H1 (cell line): ENCODE measurements around the gene SELENOO. TPM values are rescaled to one million over a fixed set of nuclear protein-coding genes. Genes with fewer than 3 reads are reported as not detected.
"Not testable (repeated sequence)": the region's sequence is repeated elsewhere in the genome, so short reads cannot be mapped to it uniquely, and the experiment has no call there.

Experiments
- CTCF ChIA-PET: fragments of 300-600 bp; sonication (Branson Sonifier 250); formaldehyde crosslinking; loops from one replicate; lab custom pipeline; 2021; ENCODE audit not compliant: partially characterized antibody; lab: Charles Lee
- POLR2A ChIA-PET: fragments of 300-600 bp; sonication (Branson Sonifier 250); formaldehyde crosslinking; loops from one replicate; lab custom pipeline; 2021; ENCODE audit warnings: inconsistent platforms; ENCODE audit not compliant: partially characterized antibody; lab: Charles Lee
- DNase-seq, 2 experiments: peaks; one replicate each; pipeline versions ENCODE4 v3.0.0 to v3.0.0-alpha.2; 2010 to 2022; ENCODE audit warnings: low spot score in 2 of 2, low read depth in 1 of 2, mixed read lengths in 1 of 2
- FAIRE-seq: peaks from 2 replicates; lab custom pipeline; 2011; peaks lifted over from hg19 to GRCh38; lab: Jason Lieb, UNC
- H2AFZ ChIP-seq: 2 replicates; pipeline ENCODE4 v1.8.1; 2012; ENCODE audit warnings: low read length, inconsistent platforms
- H2AK5ac ChIP-seq: 2 replicates; pipeline ENCODE4 v1.6.1; 2013; ENCODE audit warnings: low read depth, low read length
- H2BK120ac ChIP-seq: replicated peaks from 2 replicates; pipeline ENCODE3; 2013; ENCODE audit warnings: low read depth, low read length, inconsistent platforms
- H2BK12ac ChIP-seq: 2 replicates; pipeline ENCODE4 v1.6.1; 2013; ENCODE audit warnings: low read depth, low read length
- H2BK15ac ChIP-seq: 2 replicates; pipeline ENCODE4 v1.6.1; 2013; ENCODE audit warnings: low read length
- H2BK20ac ChIP-seq: 2 replicates; pipeline ENCODE4 v1.6.1; 2013; ENCODE audit warnings: low read length
- H2BK5ac ChIP-seq: 2 replicates; pipeline ENCODE4 v1.6.1; 2013; ENCODE audit warnings: low read depth, low read length
- H3K14ac ChIP-seq: 2 replicates; pipeline ENCODE4 v1.6.1; 2013; ENCODE audit warnings: inconsistent platforms; ENCODE audit not compliant: insufficient read length
- H3K18ac ChIP-seq: 2 replicates; pipeline ENCODE4 v1.6.1; 2013; ENCODE audit warnings: low read length; ENCODE audit errors: extremely low read depth
- H3K23ac ChIP-seq: 2 replicates; pipeline ENCODE4 v1.6.1; 2013; ENCODE audit warnings: inconsistent platforms; ENCODE audit not compliant: insufficient read length
- H3K23me2 ChIP-seq: 2 replicates; pipeline ENCODE4 v1.6.1; 2013; ENCODE audit warnings: low read depth, low read length
- H3K27ac ChIP-seq: 2 replicates; pipeline ENCODE4 v1.6.1; 2011; ENCODE audit warnings: low read depth, low read length, inconsistent platforms
- H3K27me3 ChIP-seq, 4 experiments: replicated peaks in 1 of 4; 1 replicate in 1 of 4; 2 replicates in 3 of 4; pipeline versions ENCODE4 v1.6.1 to v1.8.1; 2011 to 2013; ENCODE audit warnings: low read length in 3 of 4, mild to moderate bottlenecking in 3 of 4, inconsistent platforms in 2 of 4, mixed read lengths in 2 of 4, moderate library complexity in 1 of 4; ENCODE audit not compliant: control insufficient read depth in 3 of 4, insufficient read depth in 3 of 4; ENCODE audit errors: extremely low read depth in 1 of 4
- H3K36me3 ChIP-seq, 4 experiments: 2 replicates each; pipeline versions ENCODE4 v1.6.1 to v1.8.1; 2011 to 2013; ENCODE audit warnings: mild to moderate bottlenecking in 4 of 4, low read length in 3 of 4, moderate library complexity in 2 of 4, control low read depth in 1 of 4, inconsistent platforms in 1 of 4; ENCODE audit not compliant: insufficient read depth in 4 of 4, control insufficient read depth in 2 of 4
- H3K4ac ChIP-seq: replicated peaks from 2 replicates; pipeline ENCODE3; 2013; ENCODE audit warnings: low read length, low read depth, mixed read lengths, inconsistent platforms; ENCODE audit not compliant: insufficient read length
- H3K4me1 ChIP-seq, 4 experiments: replicated peaks in 1 of 4; 1 replicate in 1 of 4; 2 replicates in 3 of 4; pipeline versions ENCODE4 v1.6.1 to v1.8.1; 2011 to 2013; ENCODE audit warnings: low read length in 3 of 4, inconsistent platforms in 2 of 4, mixed read lengths in 1 of 4; ENCODE audit not compliant: insufficient read depth in 4 of 4, control insufficient read depth in 3 of 4
- H3K4me2 ChIP-seq, 2 experiments: 2 replicates each; pipeline versions ENCODE4 v1.6.1 to v1.8.1; 2011 to 2013; ENCODE audit warnings: low read depth in 2 of 2, low read length in 2 of 2, control low read depth in 1 of 2, inconsistent platforms in 1 of 2, mild to moderate bottlenecking in 1 of 2; ENCODE audit not compliant: insufficient read depth in 1 of 2
- H3K4me3 ChIP-seq, 4 experiments: fragments of 200-600, 300-600 bp in 1 of 4; sonication (generic), shearing (Covaris generic), sonication (Bioruptor Twin) in 1 of 4; 2 replicates each; pipeline versions ENCODE4 v1.5.1 to v1.8.1; 2011 to 2016; ENCODE audit warnings: low read length in 4 of 4, low read depth in 3 of 4, control low read depth in 2 of 4, inconsistent platforms in 2 of 4, mild to moderate bottlenecking in 2 of 4, mixed read lengths in 1 of 4, moderate library complexity in 1 of 4; ENCODE audit not compliant: insufficient read depth in 2 of 4; ENCODE audit errors: extremely low read depth in 1 of 4
- H3K56ac ChIP-seq: replicated peaks from 2 replicates; pipeline ENCODE3; 2013; ENCODE audit warnings: low read depth, mild to moderate bottlenecking, mixed read lengths, low read length, inconsistent platforms; ENCODE audit not compliant: insufficient read length
- H3K79me1 ChIP-seq: 2 replicates; pipeline ENCODE4 v1.6.1; 2013; ENCODE audit warnings: low read depth, low read length, control low read depth
- H3K79me2 ChIP-seq, 2 experiments: 2 replicates each; pipeline versions ENCODE4 v1.6.1 to v1.8.1; 2012 to 2013; ENCODE audit warnings: low read length in 2 of 2, mild to moderate bottlenecking in 2 of 2, inconsistent platforms in 1 of 2; ENCODE audit not compliant: insufficient read depth in 2 of 2, control insufficient read depth in 1 of 2
- H3K9ac ChIP-seq, 4 experiments: replicated peaks in 1 of 4; 1 replicate in 1 of 4; 2 replicates in 3 of 4; pipeline versions ENCODE4 v1.6.1 to v1.8.1; 2011 to 2013; ENCODE audit warnings: low read depth in 3 of 4, low read length in 3 of 4, control low read depth in 2 of 4, mild to moderate bottlenecking in 2 of 4, moderate library complexity in 2 of 4, inconsistent platforms in 1 of 4; ENCODE audit errors: extremely low read depth in 1 of 4
- H3K9me3 ChIP-seq, 2 experiments: 2 replicates each; pipeline versions ENCODE4 v1.6.1 to v1.8.1; 2012 to 2013; ENCODE audit warnings: mild to moderate bottlenecking in 2 of 2, moderate library complexity in 2 of 2, control low read depth in 1 of 2, inconsistent platforms in 1 of 2, low read depth in 1 of 2, low read length in 1 of 2, mixed read lengths in 1 of 2; ENCODE audit not compliant: insufficient read depth in 2 of 2
- H4K20me1 ChIP-seq, 2 experiments: replicated peaks in 1 of 2; 2 replicates each; pipeline versions ENCODE3 to v1.8.1; 2011 to 2013; ENCODE audit warnings: inconsistent platforms in 2 of 2, low read length in 2 of 2, mild to moderate bottlenecking in 1 of 2; ENCODE audit not compliant: insufficient read depth in 2 of 2, control insufficient read depth in 1 of 2
- H4K5ac ChIP-seq: 2 replicates; pipeline ENCODE4 v1.6.1; 2013; ENCODE audit warnings: low read length, low read depth, mixed read lengths, inconsistent platforms; ENCODE audit not compliant: insufficient read length
- H4K8ac ChIP-seq: 2 replicates; pipeline ENCODE4 v1.8.0; 2013; ENCODE audit warnings: mild to moderate bottlenecking, moderate library complexity, low read length, inconsistent platforms; ENCODE audit not compliant: insufficient read depth; ENCODE audit errors: extremely low read depth
- H4K91ac ChIP-seq: replicated peaks from 2 replicates; pipeline ENCODE3; 2013; ENCODE audit warnings: low read length, mixed read lengths, inconsistent platforms; ENCODE audit not compliant: insufficient read length
- WGBS, 2 experiments: shearing (Covaris generic) in 1 of 2; methylation state at CpG; one replicate each; pipeline versions ENCODE4 v1.1.6 to v1.1.7; 2013 to 2015; ENCODE audit warnings: low lambda C conversion rate in 2 of 2, mixed read lengths in 2 of 2, inconsistent platforms in 1 of 2, low coverage in 1 of 2, missing lambda C conversion rate in 1 of 2; ENCODE audit not compliant: insufficient replicate concordance in 2 of 2, insufficient coverage in 1 of 2, insufficient read length in 1 of 2; ENCODE audit errors: extremely low coverage in 1 of 2, missing lambda C conversion rate in 1 of 2; 5-methylcytosine and 5-hydroxymethylcytosine counted together
- polyA plus RNA-seq, 7 experiments: library from polyadenylated mRNA; depleted of rRNA in 3 of 7; stranded (reverse) in 5 of 7; unstranded in 2 of 7; fragments of >200 nt in 5 of 7; fragments of 200-250 nt in 2 of 7; gene quantifications; 1 replicate in 5 of 7; 2 replicates in 1 of 7; 4 replicates in 1 of 7; pipeline versions ENCODE4 v1.2.1 to v1.2.3, GENCODE V29; 2011 to 2013; ENCODE audit warnings: missing spikeins in 2 of 7, mixed read lengths in 2 of 7
- total RNA-seq: library from RNA; stranded (reverse); fragmentation: NEBNext Ultra II Directional; extraction: Animal tissue kit (Norgen Biotek cat#: 25700); gene quantifications from 2 replicates; pipeline ENCODE4 v1.2.1, GENCODE V29; 2021

Gene SELENOO
- total and polyA plus RNA-seq, 2 of the 8 experiments (the other 6 are each of a cell fraction or from before 2014, with no cell fraction given): 18.6 to 25.1 TPM

- H3K79me2 ChIP-seq, H3K18ac ChIP-seq, H3K23me2 ChIP-seq, H4K5ac ChIP-seq, H2AK5ac ChIP-seq, H2BK15ac ChIP-seq, H4K8ac ChIP-seq, H3K56ac ChIP-seq, H3K79me1 ChIP-seq, H2BK20ac ChIP-seq, H2BK120ac ChIP-seq, H3K4me3 ChIP-seq, H4K91ac ChIP-seq, H4K20me1 ChIP-seq, H2AFZ ChIP-seq, H3K14ac ChIP-seq, H3K27ac ChIP-seq, H2BK5ac ChIP-seq, H3K36me3 ChIP-seq, H3K9ac ChIP-seq, DNase-seq, H3K23ac ChIP-seq, H2BK12ac ChIP-seq, H3K4me1 ChIP-seq, FAIRE-seq, H3K9me3 ChIP-seq: not testable (repeated sequence)
- 84% methylated on average over 5 of the region's 5 CpGs; no CpG with 5 or more reads in 1 of the 2 experiments for WGBS, 2 experiments
- H3K4me2 ChIP-seq: 0 out of 4 replicates have a peak overlapping the region, but pooled peaks of 1 of the 2 experiments have one; percentile 45
- peaks cover 4 to 25% (median 16%) of the 10 kb centered on the region in 4 experiments for H3K27me3 ChIP-seq
- POLR2A ChIA-PET: interaction anchor here (0.7 kb wide), 1 partner anchor 16 kb away, joined by 3 read pairs; no protein-coding TSS in a partner anchor
- peak overlapping the region; percentile 84 for H3K4ac ChIP-seq
- CTCF ChIA-PET: interaction anchor here (0.8 to 1.4 kb wide), 3 partner anchors 19 to 129 kb away, joined by 3 to 4 read pairs (median 4); no protein-coding TSS in a partner anchor
Observed at GRCh38 chr22:50168490-50169180, 32.2 kb upstream of the SELENOO start.
